ENCODE data around the gene TLE5.

The TLE5 gene

DNA sequence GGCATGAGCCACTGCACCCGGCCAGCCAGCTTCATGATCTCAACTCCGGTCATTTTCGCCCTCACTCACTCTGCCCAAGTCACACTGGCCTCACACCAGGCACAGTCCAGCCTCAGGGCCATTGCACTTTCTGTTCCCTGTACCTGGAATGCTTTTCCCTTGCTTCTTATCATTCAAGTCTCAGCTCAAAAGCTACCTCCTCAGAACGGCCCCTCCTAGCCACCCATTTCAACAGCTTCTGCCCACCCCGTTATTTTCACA is 30.8 kb downstream of the TLE5 start:
- no peak for DNase-seq (ENCODE audit: low spot score)
- ChIA-PET CTCF (interaction anchor here (0.6 to 0.7 kb wide), 2 partner anchors 8 to 189 kb away, joined by 3 to 4 read pairs; no protein-coding TSS in a partner anchor), POLR2A (ENCODE audit: low non-redundant PET) (no interaction called here)
- H3K27ac ChIP-seq = peak overlapping the region; percentile 16; the same call in 1 of the 2 replicates
- TF ChIP-seq, protein P1, sequence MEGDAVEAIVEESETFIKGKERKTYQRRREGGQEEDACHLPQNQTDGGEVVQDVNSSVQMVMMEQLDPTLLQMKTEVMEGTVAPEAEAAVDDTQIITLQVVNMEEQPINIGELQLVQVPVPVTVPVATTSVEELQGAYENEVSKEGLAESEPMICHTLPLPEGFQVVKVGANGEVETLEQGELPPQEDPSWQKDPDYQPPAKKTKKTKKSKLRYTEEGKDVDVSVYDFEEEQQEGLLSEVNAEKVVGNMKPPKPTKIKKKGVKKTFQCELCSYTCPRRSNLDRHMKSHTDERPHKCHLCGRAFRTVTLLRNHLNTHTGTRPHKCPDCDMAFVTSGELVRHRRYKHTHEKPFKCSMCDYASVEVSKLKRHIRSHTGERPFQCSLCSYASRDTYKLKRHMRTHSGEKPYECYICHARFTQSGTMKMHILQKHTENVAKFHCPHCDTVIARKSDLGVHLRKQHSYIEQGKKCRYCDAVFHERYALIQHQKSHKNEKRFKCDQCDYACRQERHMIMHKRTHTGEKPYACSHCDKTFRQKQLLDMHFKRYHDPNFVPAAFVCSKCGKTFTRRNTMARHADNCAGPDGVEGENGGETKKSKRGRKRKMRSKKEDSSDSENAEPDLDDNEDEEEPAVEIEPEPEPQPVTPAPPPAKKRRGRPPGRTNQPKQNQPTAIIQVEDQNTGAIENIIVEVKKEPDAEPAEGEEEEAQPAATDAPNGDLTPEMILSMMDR (conservative IDR thresholded peaks at IDR 0.05; ENCODE audit: low read depth) = no peak

DNA sequence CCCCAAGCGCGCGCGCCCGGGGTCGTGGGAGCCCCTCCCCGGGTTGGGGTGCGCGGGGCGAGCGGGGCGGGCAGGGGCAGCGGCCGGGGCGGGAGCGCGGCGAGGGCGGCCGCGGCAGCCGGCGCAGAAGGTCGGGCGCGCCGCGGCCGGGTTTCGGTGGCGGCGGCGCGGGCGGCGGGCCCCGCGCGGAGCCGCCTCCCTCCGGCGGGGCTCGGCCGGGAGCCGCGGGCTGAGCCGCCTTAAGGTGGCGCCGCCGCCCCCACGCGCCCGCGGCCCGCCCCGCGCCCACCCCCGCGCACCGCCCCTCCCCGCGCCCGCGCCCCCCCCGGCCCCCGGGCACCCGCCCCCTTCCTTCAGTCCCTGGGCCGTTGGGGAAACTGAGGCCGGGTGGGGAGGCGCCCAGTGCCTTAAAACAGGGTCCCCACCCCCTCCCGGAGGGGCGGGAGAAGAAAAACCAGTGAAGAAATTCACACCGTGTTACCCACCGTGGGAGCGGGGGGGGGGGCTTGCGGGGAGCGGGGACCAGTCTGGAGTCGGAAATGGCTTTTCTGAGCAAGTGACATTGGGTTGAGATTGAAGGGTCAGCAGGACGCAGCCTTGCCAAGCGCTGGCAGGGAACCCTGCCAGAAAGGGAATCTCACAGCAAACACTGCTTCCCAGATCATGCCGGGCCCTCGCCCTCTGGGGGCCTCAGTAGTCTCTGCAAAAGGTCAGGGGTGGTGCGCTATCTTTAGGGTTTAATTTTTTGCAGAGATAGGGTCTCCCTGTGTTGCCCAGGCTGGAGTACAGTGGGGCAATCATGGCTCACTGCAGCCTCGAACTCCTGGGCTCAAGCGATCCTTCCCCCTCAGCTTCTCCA is 33.0 kb downstream of the TLE5 start, which contains the start of gene TLE2:
TSS of gene TLE2 (minus strand) at position 216 of the 859 bp plus-strand sequence. CDS start 376 bp downstream, outside the sequence.
- peak within 1 kb of the TSS; percentile 37; the same call in 1 of the 2 replicates for H3K27ac ChIP-seq
- DNase-seq (ENCODE audit: low spot score) = no peak
- TF ChIP-seq, protein P1 (conservative IDR thresholded peaks at IDR 0.05; ENCODE audit: low read depth) = no peak
- ChIA-PET CTCF (no interaction called here), POLR2A (ENCODE audit: low non-redundant PET) (no interaction called here)

DNA sequence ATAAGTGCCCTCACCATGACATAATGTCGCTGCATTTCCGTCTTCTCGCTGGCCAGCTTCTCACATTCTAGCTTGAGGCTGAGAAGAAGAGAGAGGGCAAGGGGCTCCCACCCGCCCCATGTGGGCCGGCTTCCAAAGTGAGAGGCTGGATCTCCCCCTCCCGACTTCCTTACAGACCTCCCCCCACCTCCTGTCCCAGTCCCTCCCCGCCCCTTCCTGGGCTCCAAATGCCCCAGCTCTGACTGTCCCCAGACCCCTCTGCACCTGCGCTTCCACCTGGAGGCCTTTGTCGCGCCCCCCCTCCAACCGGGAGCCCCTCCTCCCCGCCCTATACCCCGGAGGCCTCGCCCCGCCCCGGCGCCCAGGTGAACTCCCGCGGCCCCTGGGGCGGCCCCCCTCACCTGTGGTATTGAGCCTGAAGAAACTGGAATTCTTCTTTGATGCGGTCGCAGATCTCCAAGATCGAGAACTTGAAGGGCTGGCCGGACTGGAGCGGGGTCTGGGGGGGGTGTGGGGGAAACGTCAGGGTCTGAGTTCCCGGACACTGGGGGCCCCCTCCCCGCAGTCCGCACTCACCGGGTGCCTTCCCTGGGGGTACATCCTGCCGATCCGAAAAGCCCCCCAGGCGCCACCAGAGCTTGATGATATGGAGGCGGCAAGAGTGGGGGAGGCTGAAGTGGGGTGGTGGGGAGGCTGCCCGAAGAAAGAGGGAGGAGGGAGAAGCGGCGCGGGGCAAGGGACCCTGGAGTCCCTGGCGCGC is 33.8 kb downstream of the TLE5 start:
- peak overlapping the region; percentile 37; the same call in 1 of the 2 replicates for H3K27ac ChIP-seq
- DNase-seq (ENCODE audit: low spot score) = no peak
- POLR2A ChIA-PET (ENCODE audit: low non-redundant PET) = no interaction called here
- TF ChIP-seq, protein P1 (conservative IDR thresholded peaks at IDR 0.05; ENCODE audit: low read depth) = no peak
- CTCF ChIA-PET = no interaction called here

DNA sequence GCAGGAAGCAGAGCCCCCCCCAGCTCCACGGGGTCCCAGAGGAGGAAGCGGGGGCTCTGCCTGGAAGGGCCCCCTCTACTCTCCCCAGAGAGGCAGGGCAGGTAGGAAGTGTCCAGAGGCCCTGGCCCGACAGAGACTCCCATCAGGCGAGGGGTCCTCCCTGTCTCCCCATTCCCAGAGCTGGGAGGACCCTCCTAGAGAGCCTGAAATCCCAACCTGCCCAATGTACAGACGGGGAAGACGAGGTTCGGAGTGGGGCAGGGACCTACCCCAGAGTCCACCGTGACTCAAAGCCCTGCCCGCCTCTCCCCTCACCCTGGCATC is 34.4 kb downstream of the TLE5 start:
- H3K27ac ChIP-seq = peak overlapping the region; percentile 8; the same call in 1 of the 2 replicates
- ChIA-PET CTCF (no interaction called here), POLR2A (ENCODE audit: low non-redundant PET) (no interaction called here)
- no peak for DNase-seq (ENCODE audit: low spot score)
- TF ChIP-seq, protein P1 (conservative IDR thresholded peaks at IDR 0.05; ENCODE audit: low read depth) = no peak

DNA sequence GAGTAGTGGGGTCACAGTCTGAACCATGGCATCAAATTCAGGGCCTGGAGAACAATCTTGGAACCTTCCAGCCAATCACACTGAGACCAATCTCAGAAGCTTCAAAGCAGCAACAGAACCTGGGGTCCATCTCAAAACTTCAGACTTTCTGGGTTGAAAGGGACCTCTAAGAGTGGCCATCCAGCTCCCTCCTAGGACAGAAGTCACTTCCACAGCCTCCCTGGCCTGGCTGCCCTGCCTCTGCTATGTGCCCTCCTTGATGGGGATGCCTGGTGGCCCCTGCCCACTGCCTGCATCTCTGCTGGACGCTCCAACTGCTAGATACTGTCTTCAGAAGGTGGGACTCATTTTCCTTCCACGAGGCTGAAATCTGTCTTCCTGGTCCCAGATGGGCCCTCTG is 35.0 kb downstream of the TLE5 start:
- ChIA-PET CTCF (interaction anchor here (0.7 kb wide), 1 partner anchor 29 kb away, joined by 4 read pairs; no protein-coding TSS in a partner anchor), POLR2A (ENCODE audit: low non-redundant PET) (no interaction called here)
- no peak for DNase-seq (ENCODE audit: low spot score)
- TF ChIP-seq, protein P1 (conservative IDR thresholded peaks at IDR 0.05; ENCODE audit: low read depth) = no peak
- H3K27ac ChIP-seq = peak overlapping the region; percentile 8; the same call in 1 of the 2 replicates

DNA sequence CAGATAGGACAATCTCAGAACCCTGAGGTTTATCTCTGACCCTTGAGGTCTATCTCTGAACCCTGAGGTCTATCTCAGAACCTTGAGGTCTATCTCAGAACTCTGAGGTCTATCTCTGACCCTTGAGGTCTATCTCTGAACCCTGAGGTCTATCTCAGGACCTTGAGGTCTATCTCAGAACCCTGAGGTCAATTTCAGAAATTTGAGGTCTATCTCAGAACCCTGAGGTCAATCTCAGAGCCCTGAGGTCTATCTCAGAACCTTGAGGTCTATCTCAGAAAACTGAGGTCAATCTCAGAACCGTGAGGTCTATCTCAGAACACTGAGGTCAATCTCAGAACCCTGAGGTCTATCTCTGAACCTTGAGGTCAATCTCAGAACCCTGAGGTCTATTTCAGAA is 35.5 kb downstream of the TLE5 start:
- TF ChIP-seq, protein P1 (conservative IDR thresholded peaks at IDR 0.05; ENCODE audit: low read depth) = no peak
- no peak overlapping the region for H3K27ac ChIP-seq
- ChIA-PET CTCF (interaction anchor here (0.6 to 0.7 kb wide), 2 partner anchors 29 to 70 kb away, joined by 4 read pairs; no protein-coding TSS in a partner anchor), POLR2A (ENCODE audit: low non-redundant PET) (no interaction called here)
- no peak for DNase-seq (ENCODE audit: low spot score)
